ENCODE measurements around the gene NOS1.

The NOS1 gene

GRCh38 chr12:117321572-117321971 is 39.9 kb downstream of the NOS1 start:
- H3K4me1 ChIP-seq: no peaks in the 10 kb centered on the region
- H3K4me3 ChIP-seq (ENCODE audit: low read depth, low read length): no peak overlapping the region
- no peaks in the 10 kb centered on the region for H3K27me3 ChIP-seq (ENCODE audit: control insufficient read depth, insufficient read depth, low read length)
- no peaks in the 10 kb centered on the region for H3K79me2 ChIP-seq
- TF ChIP-seq, protein P1, sequence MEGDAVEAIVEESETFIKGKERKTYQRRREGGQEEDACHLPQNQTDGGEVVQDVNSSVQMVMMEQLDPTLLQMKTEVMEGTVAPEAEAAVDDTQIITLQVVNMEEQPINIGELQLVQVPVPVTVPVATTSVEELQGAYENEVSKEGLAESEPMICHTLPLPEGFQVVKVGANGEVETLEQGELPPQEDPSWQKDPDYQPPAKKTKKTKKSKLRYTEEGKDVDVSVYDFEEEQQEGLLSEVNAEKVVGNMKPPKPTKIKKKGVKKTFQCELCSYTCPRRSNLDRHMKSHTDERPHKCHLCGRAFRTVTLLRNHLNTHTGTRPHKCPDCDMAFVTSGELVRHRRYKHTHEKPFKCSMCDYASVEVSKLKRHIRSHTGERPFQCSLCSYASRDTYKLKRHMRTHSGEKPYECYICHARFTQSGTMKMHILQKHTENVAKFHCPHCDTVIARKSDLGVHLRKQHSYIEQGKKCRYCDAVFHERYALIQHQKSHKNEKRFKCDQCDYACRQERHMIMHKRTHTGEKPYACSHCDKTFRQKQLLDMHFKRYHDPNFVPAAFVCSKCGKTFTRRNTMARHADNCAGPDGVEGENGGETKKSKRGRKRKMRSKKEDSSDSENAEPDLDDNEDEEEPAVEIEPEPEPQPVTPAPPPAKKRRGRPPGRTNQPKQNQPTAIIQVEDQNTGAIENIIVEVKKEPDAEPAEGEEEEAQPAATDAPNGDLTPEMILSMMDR (IDR thresholded peaks at IDR 0.05): no peak
- H3K27ac ChIP-seq: no peak overlapping the region
- no peak overlapping the region for H2AFZ ChIP-seq
- no peaks in the 10 kb centered on the region for H3K36me3 ChIP-seq (ENCODE audit: control insufficient read depth, insufficient read depth, low read length)
- H3K4me2 ChIP-seq (ENCODE audit: low read length): no peak overlapping the region
- H3K9ac ChIP-seq: no peak overlapping the region
- no peaks in the 10 kb centered on the region for H3K9me3 ChIP-seq (ENCODE audit: control insufficient read depth, low read length)

DNA sequence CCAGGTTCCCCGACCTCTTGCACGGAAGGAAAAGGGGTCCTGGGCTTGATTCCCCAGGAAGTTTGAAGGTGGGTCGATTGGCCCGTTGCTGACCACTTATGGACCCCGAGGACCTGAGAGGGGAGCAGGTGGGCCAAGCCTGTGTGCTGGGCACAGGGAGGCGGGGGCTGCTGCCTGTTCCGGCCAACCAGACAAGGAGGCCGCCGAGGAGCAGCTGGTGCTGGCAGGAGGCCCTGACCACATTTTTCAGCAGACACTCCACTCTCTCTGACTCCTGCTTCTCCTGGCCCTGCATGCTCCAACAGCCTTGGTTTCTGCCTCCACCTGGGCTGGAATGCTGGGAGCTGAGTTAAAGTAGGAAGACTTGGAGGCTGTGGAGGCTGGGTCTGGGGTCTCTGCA is 42.8 kb downstream of the NOS1 start:
- Histone ChIP-seq H3K4me2 (ENCODE audit: low read length) (no peak overlapping the region), H3K27me3 (ENCODE audit: control insufficient read depth, insufficient read depth, low read length) (no peaks in the 10 kb centered on the region), H3K9me3 (ENCODE audit: control insufficient read depth, low read length) (no peaks in the 10 kb centered on the region), H3K9ac (no peak overlapping the region), H3K79me2 (no peaks in the 10 kb centered on the region), H3K27ac (no peak overlapping the region), H3K36me3 (ENCODE audit: control insufficient read depth, insufficient read depth, low read length) (no peaks in the 10 kb centered on the region), H3K4me1 (no peaks in the 10 kb centered on the region), H2AFZ (no peak overlapping the region), H3K4me3 (ENCODE audit: low read depth, low read length) (no peak overlapping the region)
- TF ChIP-seq, protein P1 (IDR thresholded peaks at IDR 0.05): no peak

- TF ChIP-seq, protein P1 (IDR thresholded peaks at IDR 0.05): no peak
Measured at GRCh38 chr12:117316336-117316735, 45.1 kb downstream of the NOS1 start.

DNA sequence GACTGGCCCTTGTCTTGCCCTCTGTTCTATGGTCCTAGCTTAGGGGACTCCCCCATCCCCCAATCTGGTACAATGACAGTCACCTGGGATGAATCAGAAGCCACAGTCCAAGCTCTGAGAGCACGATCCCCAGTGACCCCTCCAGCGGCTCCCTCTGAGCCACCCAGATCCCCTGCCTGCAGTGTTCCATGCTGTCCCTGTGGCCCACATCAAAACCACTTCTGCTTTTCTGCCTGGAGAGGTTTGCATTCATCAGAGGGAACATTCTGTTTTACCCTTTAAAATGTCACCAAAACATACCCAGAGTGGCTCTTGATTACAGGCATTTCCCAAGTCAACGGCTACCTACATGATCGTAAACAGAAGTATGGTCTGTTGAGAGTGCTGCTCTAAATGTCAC is 47.5 kb downstream of the NOS1 start:
- no peak overlapping the region for H3K27ac ChIP-seq
- H3K9ac ChIP-seq: no peak overlapping the region
- H3K9me3 ChIP-seq (ENCODE audit: control insufficient read depth, low read length): no peaks in the 10 kb centered on the region
- H3K4me1 ChIP-seq: no peaks in the 10 kb centered on the region
- H3K79me2 ChIP-seq: no peaks in the 10 kb centered on the region
- no peak overlapping the region for H3K4me3 ChIP-seq (ENCODE audit: low read depth, low read length)
- no peak overlapping the region for H3K4me2 ChIP-seq (ENCODE audit: low read length)
- H3K36me3 ChIP-seq (ENCODE audit: control insufficient read depth, insufficient read depth, low read length): no peaks in the 10 kb centered on the region
- H3K27me3 ChIP-seq (ENCODE audit: control insufficient read depth, insufficient read depth, low read length): no peaks in the 10 kb centered on the region
- no peak overlapping the region for H2AFZ ChIP-seq
- TF ChIP-seq, protein P1 (IDR thresholded peaks at IDR 0.05): no peak

More at GRCh38 chr12:117316336-117316735, 45.1 kb downstream of the NOS1 start:
- H3K79me2 ChIP-seq: no peaks in the 10 kb centered on the region
- no peak overlapping the region for H2AFZ ChIP-seq
- no peaks in the 10 kb centered on the region for H3K27me3 ChIP-seq (ENCODE audit: control insufficient read depth, insufficient read depth, low read length)
- H3K36me3 ChIP-seq (ENCODE audit: control insufficient read depth, insufficient read depth, low read length): no peaks in the 10 kb centered on the region
- H3K9ac ChIP-seq: no peak overlapping the region
- H3K9me3 ChIP-seq (ENCODE audit: control insufficient read depth, low read length): no peaks in the 10 kb centered on the region
- no peaks in the 10 kb centered on the region for H3K4me1 ChIP-seq
- no peak overlapping the region for H3K4me2 ChIP-seq (ENCODE audit: low read length)
- H3K27ac ChIP-seq: no peak overlapping the region
- no peak overlapping the region for H3K4me3 ChIP-seq (ENCODE audit: low read depth, low read length)

- H3K36me3 ChIP-seq (ENCODE audit: control insufficient read depth, insufficient read depth, low read length): no peaks in the 10 kb centered on the region
- no peak overlapping the region for H3K27ac ChIP-seq
- H3K4me3 ChIP-seq (ENCODE audit: low read depth, low read length): no peak overlapping the region
- TF ChIP-seq, protein P1 (IDR thresholded peaks at IDR 0.05): no peak
- no peak overlapping the region for H2AFZ ChIP-seq
- H3K79me2 ChIP-seq: no peaks in the 10 kb centered on the region
- no peaks in the 10 kb centered on the region for H3K27me3 ChIP-seq (ENCODE audit: control insufficient read depth, insufficient read depth, low read length)
- no peaks in the 10 kb centered on the region for H3K4me1 ChIP-seq
- no peaks in the 10 kb centered on the region for H3K9me3 ChIP-seq (ENCODE audit: control insufficient read depth, low read length)
- no peak overlapping the region for H3K4me2 ChIP-seq (ENCODE audit: low read length)
- no peak overlapping the region for H3K9ac ChIP-seq
Measured at GRCh38 chr12:117312770-117313169, 48.7 kb downstream of the NOS1 start.
